OCI-LY3 (cell line): ENCODE data around the gene FARP1.

Experiments used
- H2AFZ ChIP-seq: fragments of 200-600, 300-600 bp; shearing (Covaris generic); 2 replicates; pipeline ENCODE4 v1.6.0; 2014; ENCODE audit warnings: antibody characterized with exemption, low read depth, low read length
- H3K27ac ChIP-seq: fragments of 200-600, 300-600 bp; sonication (generic); 2 replicates; pipeline ENCODE4 v1.5.1; 2014; ENCODE audit warnings: mild to moderate bottlenecking, low read length, moderate library complexity, mixed read lengths
- H3K27me3 ChIP-seq: fragments of 200-600, 300-600 bp; sonication (generic); 2 replicates; pipeline ENCODE4 v1.6.1; 2014; ENCODE audit warnings: low read depth, low read length, mixed read lengths
- H3K36me3 ChIP-seq: fragments of 200-600, 300-600 bp; sonication (generic); replicated peaks from 2 replicates; pipeline ENCODE3; 2014; ENCODE audit warnings: low read depth, low read length, mixed read lengths
- H3K4me1 ChIP-seq: fragments of 300-600, 200-600 bp; sonication (generic); 2 replicates; pipeline ENCODE4 v1.6.1; 2014; ENCODE audit warnings: low read length, mixed read lengths
- H3K4me2 ChIP-seq: fragments of 200-600, 300-600 bp; sonication (generic); 2 replicates; pipeline ENCODE4 v1.6.1; 2014; ENCODE audit warnings: low read length, mixed read lengths
- H3K4me3 ChIP-seq: fragments of 300-600, 200-600 bp; sonication (generic); 2 replicates; pipeline ENCODE4 v1.5.1; 2014; ENCODE audit warnings: antibody characterized with exemption, mild to moderate bottlenecking, low read length, moderate library complexity
- H3K79me2 ChIP-seq: fragments of 300-600, 200-600 bp; shearing (Covaris generic); 2 replicates; pipeline ENCODE4 v1.6.1; 2014; ENCODE audit warnings: mild to moderate bottlenecking, low read length, mixed read lengths
- H3K9ac ChIP-seq: fragments of 300-600, 200-600 bp; shearing (Covaris generic); 2 replicates; pipeline ENCODE4 v1.6.0; 2014; ENCODE audit warnings: mild to moderate bottlenecking, low read length, moderate library complexity
- H3K9me3 ChIP-seq: fragments of 200-600, 300-600 bp; shearing (Covaris generic); 2 replicates; pipeline ENCODE4 v1.6.1; 2014; ENCODE audit warnings: low read length, mixed read lengths; ENCODE audit not compliant: insufficient read depth
- H4K20me1 ChIP-seq: fragments of 200-600, 300-600 bp; sonication (generic); 2 replicates; pipeline ENCODE4 v1.6.1; 2016; ENCODE audit warnings: low read length, mixed read lengths; ENCODE audit not compliant: insufficient read depth
- EZH2phosphoT487 ChIP-seq: fragments of 200-600 bp; shearing (Covaris generic); IDR thresholded peaks from 2 replicates; pipeline ENCODE4 v1.6.1; 2018; ENCODE audit warnings: antibody characterized with exemption, mixed run types, low read depth
- TF ChIP-seq, protein P1 (sequence below): fragments of 200-600, 300-600 bp; sonication (generic); IDR thresholded peaks from 2 replicates; pipeline ENCODE4 v1.5.1; 2014; ENCODE audit warnings: antibody characterized with exemption, low read length, low read depth

FARP1 gene

DNA sequence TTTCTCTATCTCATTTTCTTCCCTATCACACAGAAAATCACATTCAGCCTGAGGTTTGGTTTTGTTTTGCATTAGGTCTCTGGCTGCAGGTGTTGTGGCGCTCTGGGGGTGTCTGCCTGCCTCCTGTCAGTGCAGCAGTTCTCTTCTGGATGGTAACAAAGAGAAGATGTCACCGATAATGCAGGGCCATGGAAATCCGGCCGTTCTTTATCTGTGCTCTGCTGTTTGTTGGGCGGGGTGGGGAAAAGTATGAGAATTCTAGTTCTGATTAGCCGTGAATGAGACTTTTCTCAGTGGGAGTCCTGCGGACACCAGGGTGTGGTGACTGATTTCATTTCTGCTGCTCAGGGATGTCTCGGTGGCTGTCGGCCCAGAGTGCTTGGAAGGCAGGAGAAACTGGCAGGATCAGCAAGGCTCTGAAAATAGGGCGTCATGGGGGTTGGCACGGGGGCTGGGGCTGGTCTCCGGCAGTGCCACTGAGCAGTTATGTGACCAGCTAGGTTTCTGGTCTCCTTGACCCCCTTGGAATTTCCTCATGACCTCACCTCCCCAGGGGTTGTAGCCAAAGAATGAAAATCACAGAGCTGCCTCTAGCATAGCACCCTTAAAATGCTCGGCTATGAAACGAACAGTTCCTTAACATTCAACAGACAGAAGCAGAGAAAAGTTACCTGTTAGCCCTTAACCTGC, 29.2 kb downstream of the FARP1 start:
- Histone ChIP-seq H2AFZ (no peak overlapping the region), H3K4me1 (peaks cover 6% of the 10 kb centered on the region), H3K27me3 (peaks cover 14% of the 10 kb centered on the region), H3K9me3 (no peaks in the 10 kb centered on the region), H3K36me3 (no peaks in the 10 kb centered on the region), H4K20me1 (no peaks in the 10 kb centered on the region), H3K27ac (no peak overlapping the region), H3K4me3 (no peak overlapping the region), H3K79me2 (no peaks in the 10 kb centered on the region), H3K9ac (no peak overlapping the region), H3K4me2 (0 out of 2 replicates have a peak overlapping the region, but pooled peaks have one; percentile 5)
- TF ChIP-seq EZH2phosphoT487: no peak
- TF ChIP-seq, protein P1, sequence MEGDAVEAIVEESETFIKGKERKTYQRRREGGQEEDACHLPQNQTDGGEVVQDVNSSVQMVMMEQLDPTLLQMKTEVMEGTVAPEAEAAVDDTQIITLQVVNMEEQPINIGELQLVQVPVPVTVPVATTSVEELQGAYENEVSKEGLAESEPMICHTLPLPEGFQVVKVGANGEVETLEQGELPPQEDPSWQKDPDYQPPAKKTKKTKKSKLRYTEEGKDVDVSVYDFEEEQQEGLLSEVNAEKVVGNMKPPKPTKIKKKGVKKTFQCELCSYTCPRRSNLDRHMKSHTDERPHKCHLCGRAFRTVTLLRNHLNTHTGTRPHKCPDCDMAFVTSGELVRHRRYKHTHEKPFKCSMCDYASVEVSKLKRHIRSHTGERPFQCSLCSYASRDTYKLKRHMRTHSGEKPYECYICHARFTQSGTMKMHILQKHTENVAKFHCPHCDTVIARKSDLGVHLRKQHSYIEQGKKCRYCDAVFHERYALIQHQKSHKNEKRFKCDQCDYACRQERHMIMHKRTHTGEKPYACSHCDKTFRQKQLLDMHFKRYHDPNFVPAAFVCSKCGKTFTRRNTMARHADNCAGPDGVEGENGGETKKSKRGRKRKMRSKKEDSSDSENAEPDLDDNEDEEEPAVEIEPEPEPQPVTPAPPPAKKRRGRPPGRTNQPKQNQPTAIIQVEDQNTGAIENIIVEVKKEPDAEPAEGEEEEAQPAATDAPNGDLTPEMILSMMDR: no peak

DNA sequence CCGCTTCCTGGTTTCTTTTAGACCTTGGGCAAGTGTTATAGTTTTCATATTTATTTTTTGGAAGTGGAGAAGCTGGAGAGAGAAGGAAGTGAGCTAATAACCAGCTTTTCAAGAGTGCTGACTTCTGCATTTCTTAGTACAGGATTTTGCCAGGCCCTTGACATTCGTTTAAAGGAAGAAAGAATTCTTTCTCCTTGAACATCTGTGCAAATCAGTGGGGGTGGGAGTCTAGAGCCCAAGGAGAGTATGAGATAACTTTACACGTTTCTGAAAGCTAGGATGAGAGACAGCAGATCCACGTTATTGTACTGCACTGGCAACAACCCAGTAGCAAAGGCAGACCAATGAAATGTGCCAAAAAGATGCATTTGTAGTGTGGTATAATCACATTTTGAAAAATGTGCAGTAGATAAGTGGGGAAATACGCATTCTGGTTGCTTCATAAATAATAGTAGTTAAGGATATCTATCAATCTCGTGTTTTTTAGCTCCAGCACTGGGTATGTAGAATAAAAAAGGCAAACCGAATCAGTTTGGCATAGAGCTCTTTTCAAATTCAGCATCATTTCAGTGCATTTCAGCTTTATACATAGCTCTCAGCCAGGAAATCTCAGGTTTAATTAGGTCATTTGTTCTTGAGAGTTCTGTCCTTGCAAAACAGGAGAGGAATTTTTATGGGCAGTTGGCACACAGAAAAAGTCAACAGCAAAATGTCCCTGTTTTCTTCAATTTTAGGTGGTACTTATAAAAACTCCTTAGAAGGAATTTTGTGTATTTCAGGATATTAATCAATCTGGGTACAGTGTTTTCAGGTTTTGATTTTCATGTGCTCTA, 29.9 kb downstream of the FARP1 start:
- no peak overlapping the region for H2AFZ ChIP-seq
- H3K9ac ChIP-seq: no peak overlapping the region
- peaks cover 6% of the 10 kb centered on the region for H3K4me1 ChIP-seq
- no peaks in the 10 kb centered on the region for H3K36me3 ChIP-seq
- TF ChIP-seq, protein P1: no peak
- TF ChIP-seq EZH2phosphoT487: no peak
- H3K79me2 ChIP-seq: no peaks in the 10 kb centered on the region
- peaks cover 14% of the 10 kb centered on the region for H3K27me3 ChIP-seq
- H4K20me1 ChIP-seq: no peaks in the 10 kb centered on the region
- H3K9me3 ChIP-seq: no peaks in the 10 kb centered on the region
- H3K27ac ChIP-seq: no peak overlapping the region
- H3K4me2 ChIP-seq: 0 out of 2 replicates have a peak overlapping the region, but pooled peaks have one; percentile 5
- H3K4me3 ChIP-seq: no peak overlapping the region

DNA sequence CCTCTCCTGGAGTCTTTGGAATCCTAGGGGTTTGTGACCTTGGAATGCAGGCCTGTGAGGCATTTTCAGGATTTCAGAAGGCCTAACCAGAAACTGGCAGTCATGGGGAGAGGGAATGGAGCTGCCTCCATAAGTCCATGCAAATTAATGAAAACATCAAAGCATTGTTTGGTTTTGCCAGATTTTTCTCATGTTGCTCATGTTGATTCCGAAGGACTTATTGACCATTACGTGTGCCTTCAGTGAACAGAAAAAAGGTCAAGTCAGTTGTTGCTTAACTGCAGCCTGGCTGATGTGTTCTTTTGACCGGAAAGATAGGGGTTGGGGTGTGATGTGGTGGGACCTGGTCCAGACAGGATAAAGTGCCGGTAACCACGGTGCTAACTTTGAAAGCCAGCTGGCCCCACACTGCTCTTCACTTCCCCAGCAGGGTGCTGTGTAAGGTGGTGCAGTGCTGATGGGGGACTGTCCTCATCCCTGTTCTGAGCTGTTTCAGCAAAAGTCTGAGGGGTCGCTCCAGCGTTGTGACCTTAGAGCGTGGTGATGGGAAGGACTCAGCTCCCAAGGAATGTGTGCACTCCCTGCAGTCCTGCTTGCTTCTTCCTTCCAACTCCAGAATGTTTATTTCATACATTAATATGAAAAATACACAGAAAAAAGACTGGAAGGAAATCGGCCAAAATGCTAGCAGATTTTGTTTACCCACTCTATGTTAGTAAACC, 30.7 kb downstream of the FARP1 start:
- Histone ChIP-seq H3K27ac (no peak overlapping the region), H3K79me2 (no peaks in the 10 kb centered on the region), H3K9ac (no peak overlapping the region), H2AFZ (no peak overlapping the region), H3K4me2 (no peak overlapping the region), H3K4me3 (no peak overlapping the region), H3K27me3 (peaks cover 10% of the 10 kb centered on the region), H3K9me3 (no peaks in the 10 kb centered on the region), H3K4me1 (peaks cover 6% of the 10 kb centered on the region), H3K36me3 (no peaks in the 10 kb centered on the region), H4K20me1 (no peaks in the 10 kb centered on the region)
- TF ChIP-seq EZH2phosphoT487: no peak
- TF ChIP-seq, protein P1: no peak

- no peak overlapping the region for H2AFZ ChIP-seq
- no peaks in the 10 kb centered on the region for H3K9me3 ChIP-seq
- H3K4me3 ChIP-seq: no peak overlapping the region
- no peaks in the 10 kb centered on the region for H3K36me3 ChIP-seq
- H3K4me2 ChIP-seq: no peak overlapping the region
- H3K27me3 ChIP-seq: peaks cover 6% of the 10 kb centered on the region
- no peak overlapping the region for H3K27ac ChIP-seq
- no peak overlapping the region for H3K9ac ChIP-seq
- no peaks in the 10 kb centered on the region for H4K20me1 ChIP-seq
- H3K79me2 ChIP-seq: no peaks in the 10 kb centered on the region
- TF ChIP-seq EZH2phosphoT487: no peak
- TF ChIP-seq, protein P1: no peak
- peaks cover 6% of the 10 kb centered on the region for H3K4me1 ChIP-seq
Measured at GRCh38 chr13:98174307-98174706, 31.4 kb downstream of the FARP1 start.
